Dedifferentiated amniotic fluid mesenchymal stem cell (primary cell): ENCODE measurements around the gene EBLN1.

ENCODE experiments used
- DNase-seq: peaks from one replicate; pipeline ENCODE4 v3.0.0-alpha.2; 2016; ENCODE audit errors: extremely low spot score

Gene EBLN1

DNA sequence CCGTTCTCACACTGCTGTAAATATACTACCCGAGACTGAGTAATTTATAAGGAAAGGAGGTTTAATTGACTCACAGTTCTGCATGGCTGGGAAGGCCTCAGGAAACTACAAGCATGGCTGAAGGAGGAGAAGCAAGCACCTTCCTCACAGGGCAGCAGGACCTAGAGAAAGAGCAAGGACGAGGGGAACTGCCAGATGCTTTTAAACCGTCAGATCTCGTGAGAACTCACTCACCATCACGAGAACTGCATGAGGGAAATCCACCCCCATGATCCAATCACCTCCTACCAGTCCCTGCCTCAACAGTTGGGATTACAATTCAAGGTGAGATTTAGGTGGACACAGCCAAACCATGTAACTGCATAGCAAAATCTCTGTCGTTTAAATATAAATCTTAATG is at the start of gene EBLN1:
Gene EBLN1, minus strand, starts transcription at position 174 of the 400 bp plus-strand sequence. CDS start 8,032 bp downstream, outside the sequence.
- no peak for DNase-seq

DNA sequence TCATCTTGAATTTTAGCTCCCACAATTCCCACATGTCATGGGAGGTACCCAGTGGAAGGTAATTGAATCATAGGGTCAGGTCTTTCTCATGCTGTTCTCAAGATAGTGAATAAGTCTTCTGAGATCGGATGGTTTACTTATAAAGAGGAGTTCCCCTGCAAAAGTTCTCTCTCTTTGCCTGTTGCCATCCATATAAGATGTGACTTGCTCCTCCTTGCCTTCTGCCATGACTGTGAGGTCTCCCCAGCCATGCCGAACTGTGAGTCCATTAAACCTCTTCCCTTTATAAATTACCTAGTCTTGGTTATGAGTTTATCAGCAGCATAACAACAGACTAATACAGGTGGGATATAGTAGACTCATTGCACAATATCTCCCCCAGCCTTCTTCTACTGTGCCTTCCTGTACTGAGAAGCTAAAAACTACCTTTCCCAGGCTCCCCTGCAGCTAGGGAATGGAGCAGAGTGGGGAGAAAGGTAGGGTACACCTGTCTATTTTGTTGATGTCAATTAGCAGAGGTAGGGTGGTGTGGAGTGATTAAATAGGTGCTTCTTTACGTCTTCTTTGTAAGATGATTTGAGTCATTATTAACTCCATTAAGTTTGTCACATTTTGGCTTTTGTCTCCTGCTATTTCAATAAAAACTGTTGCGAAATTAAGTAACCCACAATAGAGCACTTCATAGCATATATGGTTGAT is 48.2 kb upstream of the EBLN1 start:
- DNase-seq, result no peak

DNA sequence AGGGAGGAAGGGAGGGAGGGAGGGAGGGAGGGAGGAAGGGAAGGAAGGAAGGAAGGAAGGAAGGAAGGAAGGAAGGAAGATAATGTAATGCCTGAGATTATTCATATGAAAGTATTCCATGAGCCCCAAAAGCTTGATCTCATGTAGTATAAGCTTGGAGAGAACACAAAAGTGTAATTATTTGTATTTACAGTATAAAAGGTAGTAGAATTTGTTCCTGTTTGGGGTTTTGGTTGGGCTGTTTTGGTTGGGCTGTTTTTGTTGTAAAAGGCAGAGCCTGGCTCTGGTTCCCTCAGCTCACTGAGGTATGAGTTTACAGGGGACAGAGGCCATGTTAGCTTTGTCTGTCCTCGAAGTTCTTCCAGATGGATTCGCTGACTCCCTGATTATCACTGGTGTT is 45.3 kb upstream of the EBLN1 start:
- no peak for DNase-seq

DNA sequence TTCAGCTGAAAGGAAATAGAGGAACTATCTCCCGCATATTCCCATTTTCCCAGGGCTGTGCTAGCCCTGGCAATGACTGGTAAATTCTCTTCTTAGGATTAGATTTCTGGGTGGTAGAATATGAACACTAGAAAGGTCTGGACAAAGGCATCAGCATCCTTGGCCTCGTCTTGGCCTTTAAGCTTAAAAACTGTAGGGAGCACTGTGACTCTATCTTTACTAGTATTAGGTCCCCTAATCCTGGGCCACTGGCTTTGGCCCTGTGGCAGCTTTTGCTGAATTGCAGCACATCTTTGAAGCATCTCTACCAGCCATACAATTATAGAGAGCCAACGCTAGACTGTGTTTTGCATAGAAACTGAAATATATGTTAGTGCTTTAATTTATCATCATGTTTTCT is 41.5 kb upstream of the EBLN1 start:
- DNase-seq, result no peak

DNA sequence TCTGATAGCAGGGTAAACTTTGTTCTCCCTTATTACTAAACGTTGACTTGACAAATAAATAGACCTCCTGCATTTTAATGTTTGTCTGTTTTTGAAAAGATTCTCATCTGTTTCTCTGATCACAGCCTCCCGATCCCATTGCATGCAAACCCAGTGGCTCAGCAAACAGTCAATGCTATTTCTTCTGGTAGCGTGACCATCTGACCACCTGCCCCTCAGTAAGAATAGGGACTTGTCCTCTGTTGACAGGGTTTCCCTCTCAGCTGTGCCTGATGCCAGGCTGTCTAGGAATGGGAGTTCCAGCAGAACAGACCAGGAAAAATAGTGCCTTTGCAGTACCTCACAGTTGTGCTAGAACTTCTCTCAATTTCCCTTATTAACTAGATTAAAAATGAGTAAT is 40.7 kb upstream of the EBLN1 start:
- no peak for DNase-seq

DNA sequence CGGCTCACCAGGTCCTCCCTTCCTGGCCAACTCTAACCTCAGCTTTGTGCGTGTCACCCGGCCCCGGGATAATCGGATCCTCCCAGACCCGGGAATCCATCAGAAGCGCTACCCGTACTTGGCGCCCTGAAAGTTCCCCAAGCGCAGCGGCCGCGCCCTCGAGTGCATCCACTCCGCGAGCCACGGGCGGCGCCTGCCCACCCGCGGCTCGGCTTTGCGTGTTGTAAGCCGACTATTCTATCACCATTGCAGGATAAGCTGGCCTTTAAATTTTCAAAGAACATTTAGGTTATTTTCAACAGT is 35.7 kb upstream of the EBLN1 start:
- DNase-seq, result no peak

DNA sequence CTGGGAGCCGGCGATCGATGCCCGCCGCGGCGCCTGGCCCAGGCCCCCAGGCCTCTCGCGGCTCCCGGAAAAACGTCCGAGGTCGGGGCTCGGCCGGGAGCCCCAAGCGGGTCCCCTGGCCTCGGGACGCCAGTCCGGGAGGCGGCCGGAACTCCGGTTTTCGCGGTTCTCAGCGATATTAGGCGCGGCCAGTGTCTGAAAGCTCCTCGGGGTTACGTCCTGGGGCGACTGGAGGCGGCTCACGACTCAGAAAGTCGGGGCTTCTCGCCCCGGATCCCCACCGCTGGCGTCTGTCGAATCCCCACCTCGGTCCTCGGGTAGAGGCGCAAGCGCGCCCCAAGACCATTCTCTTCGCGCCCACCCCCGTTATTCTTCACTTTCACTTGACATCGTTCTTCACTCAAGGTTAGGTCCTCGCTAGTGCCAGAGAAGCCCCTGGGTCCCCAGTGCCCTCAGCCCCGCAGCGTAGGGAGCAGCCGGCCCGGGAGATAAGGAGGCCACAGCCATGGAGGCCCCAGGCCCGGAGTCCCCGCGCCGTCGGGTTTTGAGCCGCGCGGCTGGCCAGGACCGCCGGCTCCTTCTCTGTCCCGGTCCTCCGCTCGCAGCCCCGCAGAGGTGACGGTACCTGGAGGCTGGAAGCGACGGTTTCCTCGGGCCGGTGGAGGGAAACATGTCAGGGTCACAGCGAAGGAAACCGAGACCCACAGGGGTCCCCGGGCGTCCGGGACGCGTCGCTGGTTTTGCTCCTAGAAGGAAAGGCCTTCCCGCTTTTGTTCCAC is 35.2 kb upstream of the EBLN1 start:
- no peak for DNase-seq

DNA sequence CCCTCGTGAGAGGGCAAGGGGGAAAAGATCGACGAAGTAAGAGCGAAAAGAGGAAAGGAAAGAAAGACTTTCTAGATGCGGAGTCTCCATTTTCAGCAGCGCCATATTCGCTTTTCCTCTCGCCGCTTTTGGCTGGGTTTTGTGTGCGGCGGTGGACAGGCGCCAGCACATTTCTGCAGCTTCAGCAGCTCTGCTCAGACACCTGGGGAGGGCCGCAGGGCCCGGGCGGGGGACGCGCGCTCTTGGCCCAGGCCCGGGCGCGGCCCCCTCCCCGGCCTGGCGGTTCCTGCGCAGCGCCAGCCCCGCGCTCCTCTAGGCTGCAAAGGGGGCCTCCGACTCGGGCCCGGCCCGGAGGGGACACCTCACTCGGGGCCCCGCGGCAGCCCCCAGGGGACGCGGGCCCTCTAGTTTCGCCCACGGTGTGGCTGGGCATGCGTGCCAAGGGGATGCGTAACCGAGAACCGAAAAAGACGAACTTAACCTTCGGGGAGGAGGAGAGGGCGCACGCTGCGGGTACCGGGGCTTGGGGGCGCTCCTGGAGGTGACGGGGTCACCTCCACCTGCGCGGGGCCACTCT is 34.5 kb upstream of the EBLN1 start:
- DNase-seq, result no peak

DNA sequence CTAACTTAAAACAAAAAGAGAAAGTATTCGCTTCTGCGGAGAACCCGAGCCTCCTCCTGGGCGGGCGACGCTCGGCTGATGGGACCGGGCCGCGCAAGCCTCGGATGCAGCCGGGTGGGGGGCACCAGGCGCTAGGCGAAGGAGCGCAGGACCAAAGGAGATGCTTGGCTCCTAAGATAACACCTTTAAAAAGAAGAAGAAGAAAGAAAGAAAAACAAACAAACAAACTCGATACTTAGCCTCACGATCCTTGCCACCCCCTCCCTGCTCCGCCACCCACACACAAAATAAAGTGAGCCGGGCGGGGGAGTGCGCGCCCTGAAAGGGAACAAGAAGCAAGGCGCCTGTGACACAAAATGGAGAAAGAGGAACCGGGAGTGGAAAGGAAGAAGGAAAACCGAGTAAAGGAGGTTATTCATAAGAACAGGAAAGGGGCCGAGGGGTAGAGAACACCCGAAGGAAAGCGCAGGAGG is 34.0 kb upstream of the EBLN1 start:
- DNase-seq, result no peak

DNA sequence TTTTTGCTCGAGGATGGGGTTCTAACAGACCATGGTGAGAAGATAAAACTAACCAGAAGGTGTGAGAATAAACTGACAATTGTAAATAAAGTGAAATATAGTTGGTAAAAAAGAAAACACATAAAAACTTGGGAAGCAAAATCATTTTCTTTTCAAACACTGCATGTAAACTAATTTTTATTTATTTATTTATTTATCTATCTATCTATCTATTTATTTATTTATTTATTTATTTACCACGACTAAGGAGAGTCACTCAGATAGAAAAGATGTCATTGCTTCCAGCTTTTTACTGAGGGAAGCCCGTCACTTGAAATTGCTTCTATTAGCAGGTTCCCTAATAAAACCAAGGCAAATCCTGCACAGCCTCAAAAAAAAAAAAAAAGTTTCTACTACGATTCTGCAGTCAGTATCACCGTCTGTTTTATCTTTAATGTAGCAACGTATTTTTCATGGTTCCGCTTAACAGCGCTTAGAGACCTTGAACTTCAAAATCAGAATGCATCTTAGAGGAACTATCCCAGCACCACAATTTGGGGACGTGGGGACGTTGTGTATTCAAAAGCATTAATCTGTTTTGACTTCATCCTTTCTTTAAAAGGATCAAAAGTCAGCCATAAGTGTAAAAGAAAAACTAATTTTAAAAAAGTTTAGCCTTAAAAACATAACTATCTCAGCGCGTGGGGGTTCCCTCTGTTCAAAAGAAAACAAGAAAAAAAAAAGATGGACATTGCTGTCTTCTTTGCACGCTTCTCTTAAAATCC is 33.3 kb upstream of the EBLN1 start:
- no peak for DNase-seq

DNA sequence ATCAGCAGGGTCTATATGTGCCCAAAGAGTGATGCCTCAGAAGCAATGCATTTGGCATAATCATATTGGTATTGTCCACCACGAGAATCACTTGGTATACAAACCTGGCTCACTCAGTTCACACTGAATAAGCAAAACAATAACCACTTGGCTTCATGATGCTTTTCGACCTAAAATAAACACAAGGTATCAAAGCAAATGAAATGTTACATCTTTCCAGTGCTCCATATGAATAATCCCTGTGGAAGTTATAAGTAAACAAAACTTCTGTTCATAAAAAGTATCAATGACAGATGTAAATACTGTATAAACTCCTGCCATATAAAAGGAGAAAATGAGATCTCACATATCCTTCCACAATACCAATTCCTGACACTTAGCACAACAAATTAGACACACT is 29.8 kb upstream of the EBLN1 start:
- no peak for DNase-seq

DNA sequence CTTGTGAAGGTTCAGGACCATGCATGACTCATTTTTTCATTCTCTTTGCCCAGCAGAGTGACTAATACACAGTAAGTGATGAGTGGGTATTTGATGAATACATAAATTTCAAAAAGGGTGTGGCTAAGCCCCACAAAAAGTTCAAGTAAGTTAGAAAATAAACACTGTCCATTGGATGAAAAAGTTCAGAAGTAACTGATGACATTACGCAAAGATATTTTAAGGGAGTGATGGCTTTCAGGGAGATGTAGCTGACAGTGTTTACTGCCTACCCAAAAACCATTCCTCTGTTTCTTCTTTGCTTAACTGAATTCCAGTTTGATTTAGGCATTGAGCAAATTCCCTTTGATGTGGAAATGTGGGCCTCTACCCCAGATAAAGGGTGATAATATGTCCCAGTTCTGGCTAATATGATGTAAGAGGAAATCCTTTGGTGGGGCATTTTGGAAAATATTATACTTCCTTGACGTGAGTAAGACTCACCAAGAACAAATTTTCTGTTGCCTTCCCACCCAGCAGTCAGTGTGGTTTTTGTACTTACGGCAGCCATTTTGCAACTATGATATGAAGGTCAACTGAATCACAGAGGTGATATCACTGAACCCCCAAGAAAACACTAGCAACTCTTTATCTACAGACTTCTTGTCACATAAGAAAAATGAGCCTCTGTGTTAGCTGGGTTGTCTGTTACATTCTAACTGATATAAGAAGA is 29.0 kb upstream of the EBLN1 start:
- peak; percentile 42 for DNase-seq

DNA sequence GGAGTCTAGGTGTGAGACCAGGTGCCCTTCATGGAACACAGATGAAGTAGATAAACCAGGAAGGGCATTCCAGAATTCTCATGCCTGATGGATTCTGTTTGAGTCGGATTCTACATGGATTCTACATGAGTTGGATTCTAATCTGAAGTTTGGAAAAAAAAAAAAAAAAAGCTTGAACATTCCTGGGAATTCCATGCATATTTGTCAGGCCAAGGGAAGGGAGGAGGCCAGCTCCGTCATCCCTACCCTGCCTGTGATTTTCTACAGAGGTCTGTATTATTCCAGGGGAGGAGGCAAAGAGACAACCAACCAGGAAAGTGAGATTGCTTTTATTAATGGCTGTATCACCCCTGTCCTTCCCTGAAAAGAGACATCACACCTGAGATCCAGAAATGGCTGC is 27.8 kb upstream of the EBLN1 start:
- no peak for DNase-seq

DNA sequence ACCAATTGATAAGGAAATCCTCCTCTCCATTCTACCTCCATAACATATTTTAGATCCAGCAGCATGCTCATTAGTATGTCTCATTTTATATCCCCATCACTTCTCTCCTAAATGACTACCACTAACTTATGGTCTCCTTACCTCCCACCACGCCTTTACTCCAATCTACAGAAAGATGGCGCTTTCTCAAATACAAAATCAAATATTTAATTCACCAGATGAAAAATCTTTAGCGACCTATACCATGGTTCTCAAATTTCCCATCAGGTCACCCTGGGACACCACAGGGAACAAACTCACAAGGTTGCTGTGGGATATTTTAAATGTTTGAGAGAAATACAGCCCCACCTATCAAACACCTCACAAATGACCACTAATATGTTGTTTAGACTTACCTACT is 27.0 kb upstream of the EBLN1 start:
- no peak for DNase-seq

DNA sequence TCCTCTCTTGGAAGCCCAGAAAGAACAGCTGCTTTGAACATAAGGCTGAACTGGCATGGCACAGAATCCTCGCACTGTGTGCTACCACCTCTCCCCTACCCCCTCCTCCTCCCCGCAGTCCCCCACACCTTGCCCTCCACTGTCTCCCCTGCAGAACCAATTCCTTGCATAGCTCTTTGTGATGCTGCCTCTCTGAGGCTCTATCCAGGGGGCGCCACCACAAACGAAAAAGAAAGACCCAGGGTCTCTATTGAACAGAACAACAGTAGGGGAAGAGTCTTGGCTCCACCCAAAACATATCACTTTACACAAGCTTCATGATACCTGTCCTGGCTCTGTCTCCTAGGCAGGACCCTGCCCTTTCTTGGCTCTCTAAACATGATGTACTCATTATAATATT is 26.2 kb upstream of the EBLN1 start:
- no peak for DNase-seq

DNA sequence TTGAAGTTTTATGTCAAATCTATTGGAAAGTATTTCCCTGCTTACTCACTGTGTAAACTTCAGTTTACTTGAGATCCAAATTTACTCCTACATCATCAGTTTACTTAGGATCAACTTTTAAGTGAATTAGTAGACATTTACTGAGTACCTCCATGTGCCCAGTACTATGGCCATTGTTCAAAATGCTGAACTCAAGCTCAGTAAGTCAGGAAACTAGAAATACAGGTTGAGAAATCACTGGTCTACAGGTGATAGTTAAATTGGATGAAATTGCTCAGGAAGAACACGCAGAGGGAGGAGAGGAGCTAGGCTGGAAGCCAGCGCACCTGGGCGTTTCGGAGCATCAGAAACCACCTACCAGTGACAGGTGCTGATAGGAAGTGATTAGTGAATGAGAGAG is 25.5 kb upstream of the EBLN1 start:
- no peak for DNase-seq

DNA sequence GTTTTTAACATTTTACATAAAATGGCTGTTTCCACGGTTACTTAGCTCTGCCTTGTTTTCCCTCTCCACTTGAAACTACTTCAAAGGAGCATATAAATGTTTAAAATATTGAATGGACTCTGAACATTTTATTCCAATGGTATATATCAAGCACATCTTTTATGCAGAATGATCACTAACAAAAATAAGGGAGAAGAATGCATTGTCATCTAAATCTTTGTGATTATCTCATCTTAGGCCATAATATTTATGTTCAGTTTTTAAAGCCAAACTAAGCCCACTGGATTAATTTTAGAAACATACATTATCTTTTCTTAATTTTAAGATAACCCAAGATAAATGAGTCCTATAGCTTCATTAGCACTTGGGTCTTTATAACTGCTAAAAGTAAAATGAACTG is 13.4 kb upstream of the EBLN1 start:
- no peak for DNase-seq

DNA sequence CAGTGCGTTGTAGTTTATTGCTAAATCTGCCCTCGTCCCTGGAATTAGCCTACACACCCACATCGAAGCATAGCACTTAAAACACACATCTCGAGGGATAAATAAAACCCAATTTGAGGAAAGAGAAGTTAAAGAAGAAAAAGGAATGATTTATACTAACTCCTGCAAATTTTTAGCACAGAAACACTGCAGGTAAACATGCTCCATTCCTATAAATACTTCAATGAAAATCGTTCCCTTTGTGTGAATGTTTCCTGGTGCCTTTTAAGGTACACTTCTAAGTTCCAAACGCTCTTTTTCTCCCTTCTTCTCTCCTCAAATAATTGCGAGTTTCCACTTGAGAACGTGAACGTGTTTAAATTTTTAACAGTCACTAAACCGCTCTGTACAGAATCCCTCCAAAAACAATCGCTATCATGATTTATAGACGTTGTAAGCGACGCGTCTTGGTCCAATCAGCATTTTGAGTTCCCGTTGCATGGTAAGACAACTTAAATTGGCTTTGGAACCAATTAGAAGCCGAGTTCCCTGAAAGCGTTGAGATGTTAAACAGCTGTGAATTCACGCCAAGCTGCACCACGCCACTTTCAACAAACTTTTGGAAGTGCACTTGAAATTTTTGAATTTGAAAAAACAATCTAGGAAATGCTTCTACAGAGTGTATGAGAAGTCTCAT is 12.5 kb upstream of the EBLN1 start:
- DNase-seq, result peak; percentile 58

DNA sequence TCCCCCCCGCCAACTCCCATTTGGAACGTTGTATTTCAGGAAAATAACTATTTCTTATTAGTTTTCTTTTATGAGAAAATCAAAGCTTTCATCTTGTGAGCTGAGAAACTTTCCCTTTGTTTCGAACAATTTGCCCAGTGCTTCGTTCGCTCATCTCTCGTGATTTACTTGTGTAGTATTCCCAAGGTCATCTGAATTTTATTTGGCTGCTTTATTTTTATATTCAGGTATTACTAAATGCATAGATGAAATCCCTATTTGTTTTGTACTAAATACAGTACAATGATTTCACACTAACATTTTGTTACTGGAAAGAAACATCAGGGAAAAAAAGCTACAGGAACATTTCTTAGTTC is 12.0 kb upstream of the EBLN1 start:
- DNase-seq, result no peak

DNA sequence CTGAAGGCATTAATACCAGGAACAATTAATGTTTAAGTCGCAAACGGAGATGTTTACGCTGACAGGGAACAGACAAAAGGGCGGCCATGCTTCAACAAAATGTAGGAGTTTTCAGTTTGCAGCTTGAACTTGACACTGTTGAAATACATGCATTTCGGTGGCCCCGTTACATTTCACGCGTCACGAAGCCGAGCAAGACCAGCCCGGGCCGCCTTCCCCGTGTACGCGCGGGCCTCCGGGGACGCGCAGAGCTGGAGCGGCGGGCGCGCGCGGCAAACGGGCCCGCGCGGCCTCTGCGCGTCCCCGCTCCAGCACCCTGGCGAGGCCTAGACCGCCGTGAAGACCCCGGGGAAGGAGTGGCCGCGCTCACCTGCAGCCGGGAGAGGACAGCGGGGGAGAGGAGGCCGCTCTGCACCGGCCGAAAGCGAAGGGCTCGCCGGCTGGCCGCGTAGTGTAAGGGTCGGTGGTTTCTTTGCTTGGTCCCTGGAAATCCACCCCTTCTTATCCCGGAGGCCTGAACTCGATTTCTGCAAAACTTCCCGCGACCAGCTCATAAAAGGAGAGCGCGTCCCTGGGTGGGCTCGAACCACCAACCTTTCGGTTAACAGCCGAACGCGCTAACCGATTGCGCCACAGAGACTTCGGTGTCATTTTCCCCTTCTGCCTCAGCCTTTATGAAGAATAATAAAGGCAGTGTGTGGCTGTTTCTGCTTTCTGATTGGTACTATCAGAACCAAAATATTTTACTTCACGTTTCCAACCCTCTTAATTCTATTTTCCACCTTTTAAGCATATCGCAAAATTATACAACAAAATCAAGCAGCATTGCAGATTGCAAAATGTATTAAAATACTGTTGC is 11.4 kb upstream of the EBLN1 start:
- peak; percentile 86 for DNase-seq
